Activated B cell treated with CpG ODN at 0.5 μM for 24 hours (primary cell): ENCODE data around the gene FLNA. TPM values are rescaled to one million over a fixed set of nuclear protein-coding genes. Genes with fewer than 3 reads are reported as not detected.

Experiments
- ATAC-seq: fragments of 200-7000 bp; cut with Tn5 transposase; one replicate; pipeline ENCODE4 v1.10.0; 2021; ENCODE audit warnings: low read depth, mild to moderate bottlenecking, moderate library complexity
- CTCF ChIA-PET: fragments of 350-600 bp; sonication (Branson Sonifier 250); formaldehyde crosslinking; loops from one replicate; lab custom pipeline; 2021; ENCODE audit warnings: antibody characterized with exemption; lab: Charles Lee
- POLR2A ChIA-PET: fragments of 350-600 bp; sonication (Branson Sonifier 250); formaldehyde crosslinking; loops from one replicate; lab custom pipeline; 2021; ENCODE audit warnings: antibody characterized with exemption; lab: Charles Lee
- DNase-seq: peaks from one replicate; pipeline ENCODE4 v3.0.0; 2022
- H3K27ac Mint-ChIP-seq: one replicate; pipeline ENCODE4 v1.8.0; 2020; ENCODE audit warnings: mixed read lengths
- H3K27me3 Mint-ChIP-seq: one replicate; pipeline ENCODE4 v1.8.0; 2021; ENCODE audit warnings: mixed read lengths
- H3K36me3 Mint-ChIP-seq: one replicate; pipeline ENCODE4 v1.8.0; 2021; ENCODE audit warnings: low read depth, mixed read lengths
- H3K4me1 Mint-ChIP-seq: one replicate; pipeline ENCODE4 v1.8.0; 2021; ENCODE audit warnings: mixed read lengths
- H3K4me3 Mint-ChIP-seq: one replicate; pipeline ENCODE4 v1.8.0; 2020; ENCODE audit warnings: mild to moderate bottlenecking, mixed read lengths
- H3K9me3 Mint-ChIP-seq: one replicate; pipeline ENCODE4 v1.8.0; 2020; ENCODE audit warnings: mixed read lengths
- intact Hi-C: fragments of 100-400 bp; cut with micrococcal nuclease; formaldehyde crosslinking; loops from one replicate; pipeline ENCODE4 v1.15.1; 2024
- total RNA-seq: library from RNA; stranded (reverse); gene quantifications from 2 replicates; pipeline ENCODE4 v1.2.3, GENCODE V29; 2022
- TF ChIP-seq, protein P1 (sequence below): fragments of 200-600 bp; IDR thresholded peaks from one replicate; pipeline ENCODE4 v1.8.0; 2022; ENCODE audit warnings: antibody characterized with exemption, mild to moderate bottlenecking

Gene FLNA
- total RNA-seq, 1 donor from 2014 or later: 679 TPM

DNA sequence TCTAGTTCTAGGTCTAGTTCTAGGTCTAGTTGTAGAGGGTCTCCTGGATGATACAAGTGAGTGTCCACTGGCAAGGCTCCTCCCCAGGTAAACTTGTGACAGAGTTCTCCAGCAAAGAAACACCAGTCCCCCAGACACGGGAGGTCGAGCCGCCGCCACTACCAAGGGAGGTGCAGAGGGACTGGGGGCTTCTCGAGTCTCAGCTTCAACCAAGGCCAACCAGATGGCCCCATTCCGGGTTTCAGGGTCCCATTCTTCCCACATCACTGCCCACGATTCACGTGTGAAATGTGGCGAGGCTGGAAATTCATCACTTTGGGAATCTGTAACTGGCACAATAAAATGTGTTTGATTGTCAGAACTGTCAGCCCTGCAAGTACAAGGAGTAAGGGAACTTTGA lies 41.3 kb downstream of the FLNA start:
- intact Hi-C loops: no loop called here

DNA sequence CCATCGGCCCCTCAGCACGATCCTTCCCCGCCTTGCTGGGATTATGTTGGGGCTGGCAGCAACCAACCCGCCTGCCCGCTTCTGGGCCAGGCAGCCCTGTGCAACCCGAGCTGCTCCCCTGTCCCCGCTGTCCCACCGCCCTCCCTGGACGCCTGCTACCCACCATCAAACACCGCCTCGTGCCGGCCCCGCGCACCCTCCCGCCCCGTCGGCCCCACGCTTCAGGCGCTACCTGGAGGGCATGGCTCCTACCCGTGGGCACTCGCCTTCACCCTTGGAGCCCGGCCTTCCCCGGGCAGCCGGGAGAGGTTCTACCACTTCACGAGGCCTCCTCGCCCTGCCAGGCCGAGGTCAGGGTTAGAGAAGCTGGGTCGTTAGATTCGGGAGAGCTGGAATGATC lies 41.9 kb downstream of the FLNA start:
- intact Hi-C loops: no loop called here
- TF ChIP-seq, protein P1, sequence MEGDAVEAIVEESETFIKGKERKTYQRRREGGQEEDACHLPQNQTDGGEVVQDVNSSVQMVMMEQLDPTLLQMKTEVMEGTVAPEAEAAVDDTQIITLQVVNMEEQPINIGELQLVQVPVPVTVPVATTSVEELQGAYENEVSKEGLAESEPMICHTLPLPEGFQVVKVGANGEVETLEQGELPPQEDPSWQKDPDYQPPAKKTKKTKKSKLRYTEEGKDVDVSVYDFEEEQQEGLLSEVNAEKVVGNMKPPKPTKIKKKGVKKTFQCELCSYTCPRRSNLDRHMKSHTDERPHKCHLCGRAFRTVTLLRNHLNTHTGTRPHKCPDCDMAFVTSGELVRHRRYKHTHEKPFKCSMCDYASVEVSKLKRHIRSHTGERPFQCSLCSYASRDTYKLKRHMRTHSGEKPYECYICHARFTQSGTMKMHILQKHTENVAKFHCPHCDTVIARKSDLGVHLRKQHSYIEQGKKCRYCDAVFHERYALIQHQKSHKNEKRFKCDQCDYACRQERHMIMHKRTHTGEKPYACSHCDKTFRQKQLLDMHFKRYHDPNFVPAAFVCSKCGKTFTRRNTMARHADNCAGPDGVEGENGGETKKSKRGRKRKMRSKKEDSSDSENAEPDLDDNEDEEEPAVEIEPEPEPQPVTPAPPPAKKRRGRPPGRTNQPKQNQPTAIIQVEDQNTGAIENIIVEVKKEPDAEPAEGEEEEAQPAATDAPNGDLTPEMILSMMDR: no peak
- Mint-ChIP-seq H3K27ac (no peak overlapping the region), H3K4me3 (no peak overlapping the region), H3K4me1 (peaks cover 35% of the 10 kb centered on the region), H3K27me3 (no peaks in the 10 kb centered on the region), H3K36me3 (no peaks in the 10 kb centered on the region), H3K9me3 (no peaks in the 10 kb centered on the region)
- no peak for DNase-seq
- ChIA-PET CTCF (no interaction called here), POLR2A (no interaction called here)
- no peak for ATAC-seq

More for the DNA sequence above, 41.3 kb downstream of the FLNA start:
- DNase-seq (no peak), ATAC-seq (no peak)
- H3K36me3 Mint-ChIP-seq: no peaks in the 10 kb centered on the region
- POLR2A ChIA-PET: interaction anchor here (1.5 kb wide), 2 partner anchors 38 to 64 kb away, joined by 3 to 4 read pairs; no protein-coding TSS in a partner anchor
- no peak overlapping the region for H3K4me3 Mint-ChIP-seq
- H3K9me3 Mint-ChIP-seq: no peaks in the 10 kb centered on the region
- H3K27me3 Mint-ChIP-seq: no peaks in the 10 kb centered on the region
- CTCF ChIA-PET: no interaction called here
- H3K4me1 Mint-ChIP-seq: peaks cover 32% of the 10 kb centered on the region
- peak overlapping the region; percentile 93 for H3K27ac Mint-ChIP-seq
- TF ChIP-seq, protein P1: no peak

DNA sequence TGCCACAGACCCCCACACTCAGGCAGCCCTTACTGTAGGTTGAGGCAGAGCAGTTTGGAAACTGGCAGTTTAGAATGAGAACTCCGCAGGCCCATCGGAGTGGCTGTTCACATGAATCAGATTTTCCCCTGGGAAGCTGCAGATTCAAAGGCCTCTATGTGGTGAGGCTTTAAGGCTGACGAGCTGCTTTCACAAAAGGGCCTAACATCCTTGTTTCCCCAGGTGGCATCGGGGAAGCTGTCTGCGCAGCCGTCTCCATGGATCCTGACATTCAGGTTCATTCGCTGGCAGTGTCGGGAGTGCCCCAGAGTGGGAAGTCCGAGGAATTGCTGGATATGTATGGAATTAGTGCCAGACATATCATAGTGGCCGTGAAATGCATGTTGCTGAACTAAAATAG lies 45.1 kb downstream of the FLNA start:
- ChIA-PET CTCF (no interaction called here), POLR2A (no interaction called here)
- peaks cover 38% of the 10 kb centered on the region for H3K4me1 Mint-ChIP-seq
- H3K27ac Mint-ChIP-seq: no peak overlapping the region
- no peaks in the 10 kb centered on the region for H3K9me3 Mint-ChIP-seq
- DNase-seq (no peak), ATAC-seq (no peak)
- no peaks in the 10 kb centered on the region for H3K36me3 Mint-ChIP-seq
- H3K4me3 Mint-ChIP-seq: no peak overlapping the region
- intact Hi-C loops: loop anchor here (1.0 kb wide), 1 partner anchor 8 kb away; no protein-coding TSS in a partner anchor
- no peaks in the 10 kb centered on the region for H3K27me3 Mint-ChIP-seq
- TF ChIP-seq, protein P1: no peak

DNA sequence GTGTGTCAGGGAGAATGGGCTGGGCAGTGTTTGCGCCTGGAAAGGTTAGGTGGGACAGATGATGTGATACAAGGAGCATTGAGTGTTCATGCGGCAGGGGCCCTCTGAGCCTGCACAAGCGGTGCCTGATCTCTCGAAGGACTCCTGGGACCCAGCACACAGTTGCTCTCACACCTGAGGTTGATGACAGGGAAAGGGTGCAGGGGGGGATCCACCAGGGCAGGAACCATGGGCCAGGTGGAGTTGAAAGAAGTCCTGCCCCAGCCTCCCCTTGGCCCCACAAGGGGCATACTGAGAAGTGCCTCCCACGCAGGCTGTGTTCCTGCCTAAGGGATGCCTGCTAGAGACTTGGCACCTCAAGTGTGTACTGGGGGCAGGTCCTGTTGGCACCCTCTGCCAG lies 45.8 kb downstream of the FLNA start:
- Mint-ChIP-seq H3K27ac (no peak overlapping the region), H3K27me3 (no peaks in the 10 kb centered on the region), H3K4me3 (no peak overlapping the region), H3K9me3 (no peaks in the 10 kb centered on the region), H3K4me1 (peaks cover 32% of the 10 kb centered on the region), H3K36me3 (no peaks in the 10 kb centered on the region)
- ChIA-PET POLR2A (interaction anchor here (0.6 kb wide), 1 partner anchor 217 kb away, joined by 10 read pairs; no protein-coding TSS in a partner anchor), CTCF (no interaction called here)
- intact Hi-C loops: loop anchor here (1.0 kb wide), 1 partner anchor 7 kb away; no protein-coding TSS in a partner anchor
- DNase-seq: no peak
- no peak for ATAC-seq
- TF ChIP-seq, protein P1: no peak

DNA sequence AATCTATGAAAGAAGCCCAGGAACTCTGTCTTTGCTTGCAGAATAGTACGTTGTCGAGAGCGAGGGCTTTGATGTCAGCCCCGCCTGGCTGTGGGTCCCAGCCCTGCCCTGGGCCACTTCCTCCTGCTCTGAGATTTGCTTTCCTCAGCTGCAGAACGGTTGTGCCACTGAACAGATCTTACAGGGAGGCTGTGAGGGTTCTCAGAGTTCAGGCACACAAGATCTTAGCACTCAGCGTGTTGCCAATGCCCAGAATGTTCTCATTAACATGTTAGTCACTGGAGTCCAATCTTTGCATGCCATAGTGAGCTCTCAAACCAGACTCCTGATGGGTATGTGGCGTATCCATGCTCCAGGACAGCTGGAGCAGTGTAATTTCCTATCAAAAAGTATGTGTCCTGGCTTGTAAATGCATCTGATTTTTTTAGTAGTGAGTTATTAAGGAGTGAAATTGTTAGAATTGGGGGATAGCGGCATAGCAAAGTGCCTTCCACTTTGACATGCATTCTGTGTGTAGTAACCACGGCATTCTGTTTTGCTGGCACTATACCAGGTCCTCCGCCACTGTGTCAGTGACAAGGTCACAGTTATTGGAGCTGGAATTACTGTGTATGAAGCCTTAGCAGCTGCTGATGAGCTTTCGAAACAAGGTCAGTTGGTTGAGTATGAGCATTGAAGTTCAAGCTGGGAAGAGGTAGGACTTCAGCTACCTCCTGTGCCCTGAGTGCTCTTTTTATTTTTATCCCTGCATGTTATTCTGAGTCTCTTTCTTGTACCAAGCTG lies 47.2 kb downstream of the FLNA start:
- DNase-seq (no peak), ATAC-seq (peak; percentile 71)
- Mint-ChIP-seq H3K4me3 (no peak overlapping the region), H3K4me1 (peaks cover 36% of the 10 kb centered on the region), H3K27me3 (no peaks in the 10 kb centered on the region), H3K9me3 (no peaks in the 10 kb centered on the region), H3K36me3 (no peaks in the 10 kb centered on the region), H3K27ac (peak overlapping the region; percentile 41)
- POLR2A ChIA-PET: interaction anchor here (1.0 kb wide), 2 partner anchors 8 to 44 kb away, joined by 4 to 9 read pairs; no protein-coding TSS in a partner anchor
- CTCF ChIA-PET: interaction anchor here (1.3 kb wide), 1 partner anchor 21 kb away, joined by 3 read pairs; no protein-coding TSS in a partner anchor
- TF ChIP-seq, protein P1: no peak
- intact Hi-C loops: no loop called here
